GDM1 (cell line): Measurements from ENCODE around the gene KLHL30.

Experiments
- DNase-seq: peaks from one replicate; lab custom pipeline; 2025; lab: John Stamatoyannopoulos, UW

The KLHL30 gene

GRCh38 chr2:238120463-238121298 is 17.8 kb upstream of the KLHL30 start:
- no peak for DNase-seq

GRCh38 chr2:238121511-238122286 is 16.8 kb upstream of the KLHL30 start:
- no peak for DNase-seq

GRCh38 chr2:238122287-238123217 is 15.9 kb upstream of the KLHL30 start:
- no peak for DNase-seq

GRCh38 chr2:238123218-238123971 is 15.1 kb upstream of the KLHL30 start:
- no peak for DNase-seq

GRCh38 chr2:238123991-238124470 is 14.4 kb upstream of the KLHL30 start:
- no peak for DNase-seq

GRCh38 chr2:238124488-238125126 is 13.9 kb upstream of the KLHL30 start:
- no peak for DNase-seq

- no peak for DNase-seq
Measured at GRCh38 chr2:238125127-238125885, 13.2 kb upstream of the KLHL30 start.

- DNase-seq = no peak
Measured at GRCh38 chr2:238126338-238126737, 12.1 kb upstream of the KLHL30 start.

- no peak for DNase-seq
Measured at GRCh38 chr2:238126775-238127164, 11.7 kb upstream of the KLHL30 start.

GRCh38 chr2:238127165-238128060 is 11.1 kb upstream of the KLHL30 start:
- no peak for DNase-seq

GRCh38 chr2:238128061-238128440 is 10.4 kb upstream of the KLHL30 start:
- no peak for DNase-seq

GRCh38 chr2:238128534-238129001 is 9.9 kb upstream of the KLHL30 start:
- no peak for DNase-seq

GRCh38 chr2:238129166-238130010 is 9.1 kb upstream of the KLHL30 start:
- no peak for DNase-seq

GRCh38 chr2:238130111-238130695 is 8.3 kb upstream of the KLHL30 start:
- no peak for DNase-seq

GRCh38 chr2:238130696-238131628 is 7.5 kb upstream of the KLHL30 start:
- no peak for DNase-seq

- no peak for DNase-seq
Measured at GRCh38 chr2:238131761-238132462, 6.6 kb upstream of the KLHL30 start.
